ENCODE measurements around the gene PDZRN3. TPM values are rescaled to one million over a fixed set of nuclear protein-coding genes. Genes with fewer than 3 reads are reported as not detected.
A peak's percentile ranks its signal among the peaks of the same experiment; 100 is the strongest.

PDZRN3 gene
- total RNA-seq, 2 experiments from 2014 or later = not detected

DNA sequence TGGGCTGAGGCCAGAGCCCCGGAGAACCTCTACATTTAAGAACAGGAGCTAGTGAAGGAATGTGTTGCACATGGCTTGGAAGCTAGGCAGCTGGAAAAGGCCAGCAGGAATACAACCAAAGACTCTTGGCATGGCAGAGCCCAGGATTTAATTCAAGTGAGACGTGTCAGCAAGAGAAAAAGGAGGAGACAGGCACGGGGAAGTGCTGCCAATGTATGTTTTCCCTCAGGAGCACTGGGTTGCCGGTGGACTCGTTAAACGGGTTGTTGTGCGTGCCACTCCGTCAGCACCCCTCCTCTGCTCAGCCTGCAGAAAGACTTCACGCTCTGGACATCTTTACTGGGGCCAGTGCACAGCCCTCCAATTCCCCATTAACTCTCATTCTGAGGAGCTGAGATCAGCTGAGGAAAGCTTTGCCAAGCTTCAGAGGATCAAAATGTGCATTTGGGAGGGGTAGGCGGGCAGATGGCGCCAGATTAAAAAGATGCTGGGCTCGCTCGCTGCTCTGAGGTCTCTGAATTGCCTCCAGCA lies 103.7 kb downstream of the PDZRN3 start:
- H3K4me3 Mint-ChIP-seq = no peak overlapping the region
- H3K36me3 Mint-ChIP-seq (ENCODE audit: low read depth) = no peaks in the 10 kb centered on the region
- H3K27ac Mint-ChIP-seq = no peak overlapping the region
- no peak for DNase-seq
- H3K27me3 Mint-ChIP-seq (ENCODE audit: low read depth) = no peaks in the 10 kb centered on the region
- ATAC-seq = no peak
- POLR2A ChIA-PET = no interaction called here
- H3K4me1 Mint-ChIP-seq (ENCODE audit: low read depth) = no peaks in the 10 kb centered on the region
- H3K9me3 Mint-ChIP-seq (ENCODE audit: insufficient read depth) = no peaks in the 10 kb centered on the region
- CTCF ChIA-PET = no interaction called here

- Mint-ChIP-seq H3K36me3 (ENCODE audit: low read depth) (no peaks in the 10 kb centered on the region), H3K27ac (no peak overlapping the region), H3K4me3 (no peak overlapping the region), H3K9me3 (ENCODE audit: insufficient read depth) (no peaks in the 10 kb centered on the region), H3K4me1 (ENCODE audit: low read depth) (no peaks in the 10 kb centered on the region), H3K27me3 (ENCODE audit: low read depth) (no peaks in the 10 kb centered on the region)
- no peak for ATAC-seq
- ChIA-PET POLR2A (no interaction called here), CTCF (interaction anchor here (0.9 kb wide), 1 partner anchor 8 kb away, joined by 3 read pairs; no protein-coding TSS in a partner anchor)
- DNase-seq = no peak
These were observed 108.1 kb downstream of the PDZRN3 start for GRCh38 chr3:73516631-73517030.

GRCh38 chr3:73513260-73513659 lies 111.5 kb downstream of the PDZRN3 start:
- POLR2A ChIA-PET = no interaction called here
- DNase-seq (no peak), ATAC-seq (no peak)
- Mint-ChIP-seq H3K36me3 (ENCODE audit: low read depth) (no peaks in the 10 kb centered on the region), H3K4me3 (no peak overlapping the region), H3K9me3 (ENCODE audit: insufficient read depth) (no peaks in the 10 kb centered on the region), H3K4me1 (ENCODE audit: low read depth) (no peaks in the 10 kb centered on the region), H3K27ac (no peak overlapping the region), H3K27me3 (ENCODE audit: low read depth) (no peaks in the 10 kb centered on the region)
- CTCF ChIA-PET = interaction anchor here (1.6 kb wide), 1 partner anchor 10 kb away, joined by 4 read pairs; no protein-coding TSS in a partner anchor

DNA sequence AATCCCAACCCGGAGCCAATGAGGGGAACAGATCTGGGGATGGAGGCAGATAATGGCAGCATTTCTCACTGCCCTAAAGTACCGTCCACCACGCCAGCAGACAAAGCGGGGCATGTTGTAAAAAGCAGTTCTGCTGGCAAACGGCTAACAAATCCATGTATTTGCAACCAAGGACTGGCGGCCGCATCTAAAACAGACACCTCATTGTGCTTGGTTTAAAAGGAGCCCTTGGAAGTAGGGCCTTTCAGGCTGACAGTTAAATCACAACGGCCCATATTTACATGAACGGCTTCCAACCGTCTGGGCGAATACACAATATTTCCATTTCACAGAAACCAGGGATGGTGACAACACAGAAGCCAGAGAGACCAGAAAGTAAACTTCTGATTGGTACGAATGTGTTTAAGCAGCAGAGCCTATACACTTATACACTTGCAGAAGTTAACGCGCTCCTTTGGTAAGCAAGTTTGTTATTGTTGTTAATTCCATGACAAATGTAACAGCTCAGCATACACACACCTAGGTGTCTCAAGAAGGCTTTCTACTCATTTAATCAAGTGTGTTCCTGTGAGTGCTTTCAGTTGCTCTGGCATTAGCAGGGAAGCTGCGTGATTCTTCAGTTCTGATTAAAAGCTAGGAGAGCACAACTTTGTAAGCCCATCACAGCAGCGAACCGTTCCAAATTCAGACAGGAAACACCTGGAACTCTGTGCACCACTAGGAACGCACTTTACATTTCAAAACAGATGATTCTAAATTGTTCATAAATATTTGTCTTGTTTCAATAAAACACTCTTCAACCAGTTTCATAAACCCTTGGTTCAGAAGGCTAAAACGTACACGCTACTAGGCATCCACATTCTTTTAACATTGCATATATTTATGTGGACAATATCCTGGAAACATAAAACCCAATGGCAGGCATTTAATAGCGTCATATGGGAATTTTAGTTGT lies 112.9 kb downstream of the PDZRN3 start:
- Mint-ChIP-seq H3K4me3 (no peak overlapping the region), H3K27me3 (ENCODE audit: low read depth) (no peaks in the 10 kb centered on the region)

DNA sequence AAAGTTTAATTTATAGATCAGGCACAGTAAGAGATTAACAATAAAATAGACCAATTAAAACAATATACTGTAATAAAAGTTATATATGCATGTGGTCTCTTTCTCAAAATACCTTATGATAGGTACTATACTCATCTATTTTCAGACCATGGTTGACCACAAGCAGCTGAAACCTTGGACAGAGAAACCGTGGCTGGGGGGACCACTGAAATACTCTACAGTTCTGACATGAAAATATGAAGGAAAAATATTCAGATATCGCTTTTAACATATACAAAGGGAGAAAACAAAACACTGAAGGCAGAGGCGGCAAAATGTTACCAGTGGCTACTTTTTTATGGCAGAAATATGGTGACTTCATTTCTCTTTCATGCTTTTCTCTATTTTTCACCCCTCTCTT lies 114.0 kb downstream of the PDZRN3 start:
- CTCF ChIA-PET = no interaction called here
- ATAC-seq (no peak), DNase-seq (no peak)
- Mint-ChIP-seq H3K27me3 (ENCODE audit: low read depth) (no peaks in the 10 kb centered on the region), H3K27ac (no peak overlapping the region), H3K4me1 (ENCODE audit: low read depth) (no peaks in the 10 kb centered on the region), H3K4me3 (no peak overlapping the region), H3K36me3 (ENCODE audit: low read depth) (no peaks in the 10 kb centered on the region), H3K9me3 (ENCODE audit: insufficient read depth) (no peaks in the 10 kb centered on the region)
- POLR2A ChIA-PET = no interaction called here

More for the DNA sequence above, 112.9 kb downstream of the PDZRN3 start:
- no peaks in the 10 kb centered on the region for H3K9me3 Mint-ChIP-seq (ENCODE audit: insufficient read depth)
- no peaks in the 10 kb centered on the region for H3K4me1 Mint-ChIP-seq (ENCODE audit: low read depth)
- DNase-seq = no peak
- no peaks in the 10 kb centered on the region for H3K36me3 Mint-ChIP-seq (ENCODE audit: low read depth)
- no peak overlapping the region for H3K27ac Mint-ChIP-seq
- ChIA-PET POLR2A (no interaction called here), CTCF (interaction anchor here (0.8 kb wide), 1 partner anchor 299 kb away, joined by 3 read pairs; no protein-coding TSS in a partner anchor)
- no peak for ATAC-seq

DNA sequence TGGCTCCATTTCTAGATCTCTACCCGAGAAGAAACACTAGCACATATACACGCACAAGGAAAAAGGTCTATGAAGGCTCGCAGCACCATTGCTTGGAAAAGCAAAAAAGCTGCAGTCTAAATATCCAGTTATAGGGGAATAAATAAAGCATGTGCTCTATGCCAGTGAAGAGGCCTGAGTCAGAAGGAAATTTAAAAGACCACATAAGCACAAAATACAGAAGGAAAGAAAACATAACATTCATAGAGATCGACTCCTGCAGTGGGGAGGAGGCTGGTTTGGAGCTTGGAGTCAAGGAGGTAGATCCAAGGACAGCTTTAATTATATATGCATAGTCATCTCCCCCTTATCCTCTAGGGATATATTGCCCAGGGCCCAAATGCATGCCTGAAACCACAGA lies 114.4 kb downstream of the PDZRN3 start:
- no peak overlapping the region for H3K4me3 Mint-ChIP-seq
- H3K27ac Mint-ChIP-seq = no peak overlapping the region
- CTCF ChIA-PET = no interaction called here
- no peaks in the 10 kb centered on the region for H3K27me3 Mint-ChIP-seq (ENCODE audit: low read depth)
- no peaks in the 10 kb centered on the region for H3K36me3 Mint-ChIP-seq (ENCODE audit: low read depth)
- no peaks in the 10 kb centered on the region for H3K9me3 Mint-ChIP-seq (ENCODE audit: insufficient read depth)
- DNase-seq (no peak), ATAC-seq (no peak)
- POLR2A ChIA-PET = no interaction called here
- no peaks in the 10 kb centered on the region for H3K4me1 Mint-ChIP-seq (ENCODE audit: low read depth)

GRCh38 chr3:73509816-73510215 lies 114.9 kb downstream of the PDZRN3 start:
- CTCF ChIA-PET = no interaction called here
- Mint-ChIP-seq H3K4me1 (ENCODE audit: low read depth) (no peaks in the 10 kb centered on the region), H3K27me3 (ENCODE audit: low read depth) (no peaks in the 10 kb centered on the region), H3K36me3 (ENCODE audit: low read depth) (no peaks in the 10 kb centered on the region), H3K27ac (no peak overlapping the region), H3K9me3 (ENCODE audit: insufficient read depth) (no peaks in the 10 kb centered on the region), H3K4me3 (no peak overlapping the region)
- POLR2A ChIA-PET = no interaction called here
- ATAC-seq (no peak), DNase-seq (no peak)

- no peak for ATAC-seq
- Mint-ChIP-seq H3K27me3 (ENCODE audit: low read depth) (no peaks in the 10 kb centered on the region), H3K27ac (no peak overlapping the region), H3K4me1 (ENCODE audit: low read depth) (no peaks in the 10 kb centered on the region), H3K36me3 (ENCODE audit: low read depth) (no peaks in the 10 kb centered on the region), H3K4me3 (no peak overlapping the region), H3K9me3 (ENCODE audit: insufficient read depth) (no peaks in the 10 kb centered on the region)
- DNase-seq = no peak
- ChIA-PET CTCF (interaction anchor here (1.1 to 1.3 kb wide), 3 partner anchors 8 to 17 kb away, joined by 3 to 7 read pairs (median 5); no protein-coding TSS in a partner anchor), POLR2A (no interaction called here)
These were observed 115.7 kb downstream of the PDZRN3 start for GRCh38 chr3:73509066-73509465.

- H3K27ac Mint-ChIP-seq = no peak overlapping the region
- CTCF ChIA-PET = interaction anchor here (0.7 to 1.8 kb wide), 7 partner anchors 9 to 18 kb away, joined by 3 to 7 read pairs (median 4); no protein-coding TSS in a partner anchor
- H3K27me3 Mint-ChIP-seq (ENCODE audit: low read depth) = no peaks in the 10 kb centered on the region
- no peaks in the 10 kb centered on the region for H3K9me3 Mint-ChIP-seq (ENCODE audit: insufficient read depth)
- DNase-seq (peak; percentile 37), ATAC-seq (no peak)
- H3K4me1 Mint-ChIP-seq (ENCODE audit: low read depth) = no peaks in the 10 kb centered on the region
- no peak overlapping the region for H3K4me3 Mint-ChIP-seq
- no peaks in the 10 kb centered on the region for H3K36me3 Mint-ChIP-seq (ENCODE audit: low read depth)
- POLR2A ChIA-PET = no interaction called here
These were observed 116.3 kb downstream of the PDZRN3 start for GRCh38 chr3:73508330-73508954.

DNA sequence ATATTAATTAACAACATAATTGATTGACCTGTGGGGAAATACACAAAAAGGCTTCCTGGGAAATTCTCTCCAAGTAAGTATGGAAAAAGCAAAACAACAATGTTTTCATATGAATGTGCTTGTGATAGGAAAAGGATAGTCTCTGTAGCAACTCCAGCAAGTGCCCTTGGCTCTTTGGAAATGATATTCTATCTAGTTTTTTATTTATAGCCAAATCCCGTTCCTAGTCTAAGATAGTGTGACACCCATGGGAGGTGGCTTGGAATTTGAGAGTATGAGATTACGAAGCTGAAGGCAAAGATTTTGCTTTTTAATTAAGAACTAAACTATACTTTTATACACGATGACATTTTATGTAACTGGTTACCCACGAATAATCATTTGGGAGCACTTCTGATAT lies 119.9 kb downstream of the PDZRN3 start:
- no peak overlapping the region for H3K27ac Mint-ChIP-seq
- no peak overlapping the region for H3K4me3 Mint-ChIP-seq
- no peak for DNase-seq
- no peaks in the 10 kb centered on the region for H3K4me1 Mint-ChIP-seq (ENCODE audit: low read depth)
- ChIA-PET CTCF (no interaction called here), POLR2A (no interaction called here)
- H3K9me3 Mint-ChIP-seq (ENCODE audit: insufficient read depth) = no peaks in the 10 kb centered on the region
- H3K27me3 Mint-ChIP-seq (ENCODE audit: low read depth) = peaks cover 2% of the 10 kb centered on the region
- H3K36me3 Mint-ChIP-seq (ENCODE audit: low read depth) = no peaks in the 10 kb centered on the region
- ATAC-seq = no peak

- DNase-seq (no peak), ATAC-seq (no peak)
- ChIA-PET CTCF (interaction anchor here (1.3 kb wide), 1 partner anchor 9 kb away, joined by 4 read pairs; no protein-coding TSS in a partner anchor), POLR2A (no interaction called here)
- H3K36me3 Mint-ChIP-seq (ENCODE audit: low read depth) = no peaks in the 10 kb centered on the region
- H3K27ac Mint-ChIP-seq = no peak overlapping the region
- no peak overlapping the region for H3K4me3 Mint-ChIP-seq
- H3K9me3 Mint-ChIP-seq (ENCODE audit: insufficient read depth) = no peaks in the 10 kb centered on the region
- H3K4me1 Mint-ChIP-seq (ENCODE audit: low read depth) = no peaks in the 10 kb centered on the region
- H3K27me3 Mint-ChIP-seq (ENCODE audit: low read depth) = peaks cover 2% of the 10 kb centered on the region
These were observed 120.5 kb downstream of the PDZRN3 start for GRCh38 chr3:73504239-73504638.

DNA sequence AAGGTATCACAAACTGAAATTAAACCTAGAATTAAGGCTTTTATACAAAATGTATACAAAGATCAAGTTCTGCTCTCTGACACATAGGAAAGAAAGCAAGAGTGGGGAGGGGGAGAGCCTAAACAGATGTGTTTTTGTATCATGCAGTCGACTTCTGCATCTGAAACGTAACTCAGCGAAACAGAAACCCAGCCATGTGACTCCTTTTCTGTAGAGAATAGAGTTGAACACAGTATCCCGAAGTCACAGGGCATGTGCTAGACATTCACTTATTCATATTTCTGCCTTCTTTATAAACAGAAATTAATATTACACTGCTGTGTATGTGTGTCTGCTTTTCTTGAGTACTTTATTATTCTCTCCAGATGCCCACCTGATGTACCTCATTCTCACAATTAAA lies 121.0 kb downstream of the PDZRN3 start:
- DNase-seq = no peak
- no peaks in the 10 kb centered on the region for H3K36me3 Mint-ChIP-seq (ENCODE audit: low read depth)
- POLR2A ChIA-PET = no interaction called here
- no peak for ATAC-seq
- H3K4me1 Mint-ChIP-seq (ENCODE audit: low read depth) = no peaks in the 10 kb centered on the region
- CTCF ChIA-PET = interaction anchor here (1.0 to 1.3 kb wide), 2 partner anchors 10 to 402 kb away, joined by 3 to 4 read pairs; no protein-coding TSS in a partner anchor
- H3K9me3 Mint-ChIP-seq (ENCODE audit: insufficient read depth) = no peaks in the 10 kb centered on the region
- H3K27ac Mint-ChIP-seq = no peak overlapping the region
- no peak overlapping the region for H3K4me3 Mint-ChIP-seq
- H3K27me3 Mint-ChIP-seq (ENCODE audit: low read depth) = peaks cover 2% of the 10 kb centered on the region

Data from activated CD8-positive, alpha-beta T cell treated with anti-CD3 and anti-CD28 coated beads, Interleukin-2, amount 10 ng/mL, durations not matched to agents 7 days and 5 days (primary cell).